GOT3 (cell line): ENCODE measurements around the gene PDZRN4.
"Not testable (repeated sequence)": the region's sequence is repeated elsewhere in the genome, so short reads cannot be mapped to it uniquely, and the experiment has no call there.

Experiments used
- DNase-seq: peaks from one replicate; lab custom pipeline; 2025; ENCODE audit warnings: mixed read lengths; lab: John Stamatoyannopoulos, UW

Gene PDZRN4

DNA sequence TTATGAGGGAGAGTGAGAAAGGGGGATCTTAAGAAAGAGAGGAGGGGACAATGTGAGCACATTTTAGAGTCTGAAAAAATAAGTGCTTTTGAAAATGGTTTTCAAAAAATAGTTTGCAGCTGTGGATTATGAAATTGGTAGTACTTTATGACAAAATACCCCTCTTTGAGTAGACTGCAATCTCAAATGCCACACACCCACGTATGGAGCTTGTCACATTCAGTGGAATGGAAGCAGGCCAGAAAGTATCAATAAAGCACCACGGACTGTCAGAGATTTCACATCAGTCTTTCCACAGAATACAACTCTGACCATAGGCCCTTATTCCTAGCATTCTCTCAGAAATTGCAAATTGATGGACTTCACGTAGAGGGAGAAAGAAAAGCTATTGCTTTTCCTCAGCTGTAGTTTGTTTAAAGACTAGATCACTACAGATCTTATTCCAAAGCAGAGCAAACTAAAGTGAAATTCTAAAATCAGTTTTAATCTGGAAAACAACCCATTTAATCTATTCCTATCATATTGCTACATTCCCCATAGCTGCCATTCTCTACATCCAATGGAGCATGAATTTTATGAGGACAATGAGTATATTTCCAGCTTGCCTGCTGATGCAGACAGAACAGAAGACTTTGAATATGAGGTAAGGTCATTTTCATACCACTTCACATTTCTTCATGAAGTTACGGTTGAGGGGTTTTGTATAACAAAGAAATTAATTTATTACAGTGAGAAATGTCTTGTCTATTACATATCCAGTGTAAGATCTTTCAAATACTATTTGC, 321.3 kb downstream of the PDZRN4 start:
- DNase-seq, result no peak

DNA sequence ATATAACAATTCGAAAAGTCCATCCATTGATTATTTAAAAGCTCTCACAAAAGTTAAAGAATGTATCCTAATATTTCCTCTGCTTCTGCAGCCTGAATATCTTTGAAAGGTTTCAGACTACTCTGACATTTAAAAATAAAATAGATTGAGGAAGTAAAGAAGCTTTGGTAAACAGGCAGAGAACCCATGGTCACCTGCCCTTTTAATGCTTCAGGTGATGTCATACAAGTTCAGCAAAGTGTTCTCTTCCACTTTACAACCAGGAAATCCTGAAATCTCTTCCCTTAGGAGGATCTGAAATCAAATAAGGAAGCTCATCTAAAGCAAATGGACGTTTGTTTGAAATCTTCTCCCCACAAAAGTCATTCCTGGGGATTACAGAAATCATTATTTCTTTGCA, 322.4 kb downstream of the PDZRN4 start:
- no peak for DNase-seq

DNA sequence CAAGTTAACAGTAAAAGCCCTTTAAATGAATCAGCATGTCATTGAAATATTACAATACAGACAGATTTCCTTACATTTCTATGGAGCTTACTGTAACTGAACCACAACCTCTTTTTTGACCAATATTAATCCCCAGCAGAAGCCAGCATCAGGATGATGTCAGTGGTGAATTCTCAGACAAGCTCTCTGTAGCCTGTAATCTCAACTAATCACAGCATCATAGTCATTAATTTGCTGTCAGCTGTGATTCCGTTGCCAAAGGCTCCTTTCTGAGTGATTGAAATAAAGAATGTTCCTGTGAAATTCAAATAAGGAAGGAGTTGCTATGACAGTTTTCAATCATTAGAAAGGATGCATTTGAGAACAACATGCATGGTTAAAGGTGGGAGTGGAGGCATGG, 323.1 kb downstream of the PDZRN4 start:
- no peak for DNase-seq

DNA sequence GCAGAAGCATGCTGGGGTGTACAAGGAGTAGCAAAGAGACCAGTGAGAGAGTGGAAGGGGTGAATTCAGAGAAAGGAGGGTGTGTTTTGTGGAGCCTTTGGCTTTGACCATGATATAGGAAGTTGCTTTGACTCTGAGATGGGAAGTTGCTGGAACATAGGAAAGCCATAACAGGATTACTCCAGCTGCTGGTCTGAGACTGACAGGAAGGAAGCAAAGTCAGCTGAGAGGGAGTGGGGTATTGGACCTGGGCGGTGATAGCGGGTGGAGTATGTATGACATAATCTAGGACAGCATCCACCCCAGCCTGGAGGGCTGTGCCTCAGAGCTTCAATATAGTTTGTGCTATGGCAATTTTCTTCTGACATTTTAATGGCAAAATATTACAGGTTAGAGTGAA, 324.4 kb downstream of the PDZRN4 start:
- no peak for DNase-seq

DNA sequence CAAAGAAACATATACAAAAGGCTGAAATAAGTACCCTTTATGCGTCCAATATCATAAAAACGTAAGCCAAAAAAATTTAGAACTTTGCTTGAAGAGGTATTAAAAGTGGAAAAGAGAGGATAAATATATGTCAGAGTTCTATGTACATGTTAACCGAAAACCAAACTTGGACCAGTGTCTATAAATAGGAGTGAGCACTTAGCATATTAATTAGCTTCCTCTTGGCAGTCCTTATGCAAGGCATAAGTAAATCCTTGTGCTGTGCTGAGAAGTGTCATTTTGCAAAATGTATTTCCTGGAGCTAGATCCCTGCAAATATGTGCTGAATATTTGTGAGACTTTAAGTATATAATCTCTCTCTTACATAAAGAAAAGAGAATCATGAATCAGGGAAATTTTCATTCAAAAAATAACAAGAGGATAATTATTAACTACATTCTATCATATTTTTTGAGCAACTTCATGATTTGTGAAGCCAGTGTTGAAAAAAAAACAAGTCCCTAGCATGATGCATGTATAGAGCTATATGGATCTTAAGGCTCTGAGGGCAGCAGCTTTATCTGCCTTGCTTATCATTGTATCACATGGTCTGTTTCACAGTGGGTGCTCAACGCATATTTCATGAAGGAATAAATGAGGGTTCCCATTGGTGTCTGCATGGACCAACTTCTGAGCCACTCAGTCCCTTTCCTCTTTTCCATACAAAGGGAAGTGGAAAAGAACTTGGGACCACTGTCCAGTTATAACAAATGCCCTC, 326.1 kb downstream of the PDZRN4 start:
- no peak for DNase-seq

DNA sequence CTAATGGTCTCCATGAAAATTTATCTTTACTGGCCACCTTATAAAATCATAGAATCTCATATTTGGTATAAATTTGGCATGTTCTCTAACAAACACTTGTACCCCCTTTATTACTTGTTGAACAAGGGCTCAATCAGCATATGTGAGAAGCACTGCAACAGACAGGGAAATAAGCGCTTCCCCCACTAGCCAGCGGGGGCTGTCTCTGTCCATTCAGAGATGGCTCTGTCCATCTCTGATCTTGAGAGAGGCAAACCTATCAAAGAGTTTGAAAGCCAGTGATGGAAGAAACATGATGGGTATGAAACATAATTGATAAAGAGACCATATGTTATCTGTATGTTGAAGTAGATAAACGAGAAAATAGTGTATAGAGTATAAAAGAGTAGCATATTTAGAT, 326.8 kb downstream of the PDZRN4 start:
- no peak for DNase-seq

DNA sequence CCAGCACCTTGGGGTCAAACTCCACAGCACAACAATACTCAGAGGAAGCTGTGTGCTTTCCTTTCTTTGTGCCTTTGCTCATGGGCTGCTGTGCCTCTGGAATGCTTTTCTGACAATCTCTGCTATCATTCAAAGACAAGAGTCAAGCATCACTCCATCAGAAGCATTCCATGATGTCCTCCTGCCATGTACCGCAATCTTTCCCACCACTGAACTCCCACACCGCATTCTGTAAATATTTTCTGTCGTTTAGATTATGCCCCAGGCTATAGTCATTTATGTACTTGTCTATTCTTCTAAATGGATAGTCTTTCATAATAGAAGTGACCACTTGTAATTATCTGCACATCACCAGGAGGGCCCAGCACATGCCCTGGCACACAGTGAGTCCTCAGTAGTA, 327.8 kb downstream of the PDZRN4 start:
- no peak for DNase-seq

DNA sequence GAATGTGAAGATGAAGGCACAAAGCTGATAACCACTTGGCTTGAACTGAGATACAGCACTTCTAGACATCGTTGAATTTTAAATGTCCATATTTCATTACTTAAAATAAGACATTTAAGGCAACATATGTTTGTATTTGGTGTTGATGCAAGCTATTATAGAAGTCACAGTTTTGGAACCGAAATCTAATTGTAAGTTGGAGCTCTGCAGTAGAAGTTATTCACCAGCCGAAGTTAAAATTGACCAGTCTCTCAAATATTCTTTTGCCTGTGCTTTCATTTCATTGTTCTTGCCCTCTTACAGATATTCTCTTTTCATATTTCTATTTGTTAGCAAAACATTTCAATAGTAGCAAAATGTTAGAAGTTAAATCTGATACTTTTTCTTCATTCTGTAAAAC, 332.7 kb downstream of the PDZRN4 start:
- DNase-seq, result no peak

DNA sequence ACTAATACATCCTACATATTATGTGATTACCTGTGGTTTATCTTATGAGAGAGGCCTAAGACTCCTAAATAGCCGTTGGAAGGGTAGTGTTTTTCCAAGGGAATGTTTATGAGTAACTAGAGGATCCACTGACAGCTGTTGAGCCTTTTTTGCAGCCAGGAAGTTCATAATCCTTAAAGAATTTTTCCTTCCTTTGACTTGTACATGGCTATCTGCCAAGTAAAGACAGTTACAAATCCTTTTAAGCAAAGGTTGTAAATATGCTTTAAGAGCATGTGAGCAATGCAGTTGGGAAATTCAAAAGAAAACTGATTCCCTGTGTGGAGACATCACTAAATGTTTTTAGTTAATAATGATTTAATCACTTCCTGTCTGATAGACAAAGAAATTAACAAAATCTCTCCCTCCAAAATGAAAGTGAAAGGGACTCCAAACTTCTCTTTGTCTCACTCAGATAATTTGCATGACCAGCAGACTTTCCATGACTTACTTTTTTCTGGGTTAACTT, 333.8 kb downstream of the PDZRN4 start:
- DNase-seq, result no peak

DNA sequence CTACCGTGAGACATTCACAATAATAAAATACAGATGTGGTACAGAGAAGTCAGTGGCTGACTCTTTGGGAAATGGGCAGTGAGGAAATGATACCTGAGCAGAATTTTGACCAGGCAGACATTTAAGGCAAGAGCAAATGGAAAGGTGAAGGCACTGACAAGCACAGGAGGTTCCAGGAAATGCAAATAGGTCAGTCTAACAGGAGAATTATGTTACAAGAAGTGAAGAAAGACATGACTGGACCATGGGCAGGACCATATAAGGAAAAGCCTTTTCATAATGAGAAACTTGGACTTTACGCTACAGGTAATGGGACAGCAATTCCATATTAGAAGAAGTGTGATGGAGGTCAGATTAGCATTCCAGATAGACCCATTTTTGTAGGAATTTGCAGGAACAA, 338.9 kb downstream of the PDZRN4 start:
- no peak for DNase-seq

DNA sequence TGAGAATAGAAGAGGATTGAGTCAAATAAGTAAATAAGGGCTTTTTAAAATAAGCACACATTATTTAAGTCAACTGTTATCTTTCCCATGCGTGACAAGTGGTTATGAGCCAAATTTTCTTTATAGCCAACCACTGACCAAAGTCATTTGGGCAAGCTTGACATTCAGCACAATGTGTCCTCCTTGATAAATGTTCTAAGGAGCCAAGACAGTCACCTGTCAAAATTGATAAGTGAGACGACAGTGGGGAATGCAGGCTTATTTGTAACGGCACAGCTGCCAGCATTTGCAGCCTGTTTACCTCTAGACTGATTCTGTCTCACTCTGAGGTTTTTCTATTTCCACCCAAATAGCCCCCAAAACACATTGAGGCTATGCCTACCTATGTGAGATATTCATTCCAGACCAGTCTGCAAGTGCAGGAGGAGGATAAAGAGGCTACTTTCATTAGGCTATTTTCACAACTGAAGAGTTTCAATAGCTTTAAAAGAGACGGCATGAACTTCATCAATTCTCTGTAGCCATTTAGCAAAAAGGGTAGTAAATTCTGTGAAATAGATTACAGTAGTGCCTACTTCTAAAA, 339.5 kb downstream of the PDZRN4 start:
- DNase-seq, result no peak

DNA sequence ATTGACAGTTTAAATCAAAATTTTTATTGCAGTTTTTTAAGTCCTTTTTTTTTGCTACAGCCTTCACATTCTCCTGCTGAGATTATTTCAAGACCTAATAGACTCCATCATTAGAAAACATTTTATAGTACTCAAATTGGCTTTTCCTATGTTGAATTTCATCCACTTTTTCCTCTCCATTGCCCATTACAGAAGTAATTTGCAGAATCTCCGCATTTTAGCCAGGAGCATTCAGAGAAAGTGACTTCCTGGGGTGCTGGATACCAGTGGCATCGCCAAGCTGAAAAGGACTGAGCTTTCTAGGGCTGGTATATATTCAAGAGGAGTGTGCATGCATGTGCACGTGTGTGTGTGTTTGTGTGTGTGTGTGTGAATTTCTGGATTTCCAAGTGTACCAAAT, 340.8 kb downstream of the PDZRN4 start:
- DNase-seq, result no peak

DNA sequence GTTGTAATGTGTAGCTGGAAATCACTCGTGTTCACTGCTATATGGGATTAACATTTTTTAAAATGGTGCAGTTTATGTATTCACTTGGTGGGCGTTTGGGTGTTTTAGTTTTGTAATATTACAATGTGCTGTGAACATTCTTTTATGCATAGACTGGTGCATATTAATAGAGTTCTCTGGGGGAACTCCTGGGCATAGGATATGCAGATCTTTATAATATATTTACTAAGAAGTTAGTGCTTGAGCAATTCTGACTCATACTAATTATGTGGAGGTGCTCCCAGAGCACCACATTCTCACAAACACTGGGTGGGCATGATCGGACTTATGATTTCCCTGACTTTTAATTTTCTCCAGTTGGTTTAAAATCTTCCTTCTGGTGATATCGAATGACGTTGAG, 342.3 kb downstream of the PDZRN4 start:
- DNase-seq, result no peak

DNA sequence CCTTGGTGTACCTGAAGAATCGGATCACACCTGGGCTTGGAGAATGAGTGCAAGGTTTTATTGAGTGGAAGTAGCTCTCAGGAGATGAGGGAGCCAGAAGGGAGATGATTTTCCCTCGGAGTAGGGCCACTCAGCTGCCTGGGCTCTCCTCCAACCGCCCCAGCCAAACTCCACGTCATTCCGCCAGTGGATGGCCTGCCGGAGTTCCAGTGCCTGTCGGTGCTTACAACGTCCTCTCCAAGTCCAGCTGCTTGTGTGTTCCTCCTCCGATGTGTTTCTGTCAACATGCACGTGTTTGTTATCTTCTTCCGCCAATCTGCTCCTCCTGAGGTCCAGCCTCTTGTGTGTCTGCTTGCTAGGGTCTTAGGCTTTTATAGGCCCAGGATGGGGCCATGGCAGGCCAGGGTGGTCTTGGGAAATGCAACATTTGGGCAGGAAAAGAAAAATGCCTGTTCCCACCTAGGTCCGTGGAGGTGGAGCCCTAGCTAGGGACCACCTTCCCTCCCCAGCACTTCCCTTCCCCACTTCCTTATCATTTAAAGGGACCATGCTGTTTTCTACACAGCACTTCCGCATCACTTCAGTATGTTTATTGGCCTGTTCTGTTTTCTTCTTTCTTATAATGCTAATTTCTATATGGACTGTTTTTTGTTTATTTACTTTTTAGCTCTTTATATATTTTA, 343.2 kb downstream of the PDZRN4 start:
- DNase-seq, result no peak

DNA sequence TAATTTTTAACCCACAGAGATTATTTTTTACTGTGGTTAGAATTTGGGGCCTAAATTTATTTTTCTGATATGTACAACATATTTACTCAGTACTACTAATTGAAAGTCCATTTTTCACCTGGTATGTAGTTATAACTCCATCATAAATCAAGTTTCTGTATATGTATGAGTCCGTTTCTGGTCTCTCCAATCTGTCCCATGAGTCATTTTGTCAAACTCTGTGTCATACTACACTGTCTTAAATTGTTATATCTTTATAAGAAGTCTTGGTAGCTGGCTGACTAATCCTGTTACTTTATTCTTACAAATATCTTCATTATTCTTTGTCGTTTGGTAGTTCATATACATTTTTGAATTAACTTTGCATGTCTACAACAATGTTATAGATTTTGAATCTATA, 344.0 kb downstream of the PDZRN4 start:
- no peak for DNase-seq

DNA sequence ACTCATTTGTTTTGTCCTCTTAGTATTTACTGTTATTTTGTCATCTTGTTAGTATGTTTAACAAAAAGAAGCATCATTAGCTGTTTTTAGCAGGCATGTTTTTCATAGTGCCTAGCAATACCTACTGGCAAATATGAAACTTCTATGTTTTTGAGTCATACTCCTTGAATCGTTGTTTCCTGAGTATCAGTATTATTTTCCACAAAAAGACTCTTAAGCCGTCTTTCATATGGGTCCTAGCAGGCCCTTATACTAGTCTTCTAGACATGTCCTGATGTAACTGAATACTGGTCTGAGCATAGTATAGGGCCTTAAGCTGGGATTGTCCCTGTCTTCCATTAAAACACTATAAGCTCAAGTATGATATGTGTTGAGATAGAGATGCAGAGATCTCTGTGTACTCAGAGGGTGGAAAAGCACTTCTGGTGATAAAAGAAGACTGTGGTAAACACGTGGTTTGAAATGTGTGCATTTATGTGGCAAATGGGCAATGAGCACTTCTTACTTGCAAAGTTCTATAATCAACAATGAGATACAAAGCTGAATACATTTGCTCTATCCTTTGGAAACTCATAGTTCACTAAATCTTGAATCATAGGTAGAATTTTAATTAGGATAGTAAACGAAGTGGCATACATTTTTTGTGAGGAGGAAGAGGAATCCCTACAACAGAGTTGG, 348.8 kb downstream of the PDZRN4 start:
- no peak for DNase-seq

DNA sequence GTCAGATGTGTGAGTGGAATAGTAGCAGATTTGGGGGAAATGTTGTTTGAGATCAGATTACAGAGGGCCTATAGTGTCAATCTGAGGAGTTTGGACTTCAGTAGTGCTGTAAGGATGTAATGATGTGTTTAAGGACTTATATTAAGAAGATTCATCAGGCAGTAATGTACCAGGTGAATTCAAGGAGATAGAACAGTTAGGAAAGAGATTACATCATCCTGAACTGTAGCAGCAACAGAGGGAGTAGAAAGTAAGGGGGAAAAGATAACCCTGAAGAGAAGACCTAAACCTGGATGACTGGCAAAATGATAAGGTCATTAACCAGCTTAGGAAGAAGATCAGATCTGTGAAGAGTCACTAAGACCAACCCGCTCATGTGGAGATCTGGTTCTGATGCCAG, 349.4 kb downstream of the PDZRN4 start:
- DNase-seq, result no peak

DNA sequence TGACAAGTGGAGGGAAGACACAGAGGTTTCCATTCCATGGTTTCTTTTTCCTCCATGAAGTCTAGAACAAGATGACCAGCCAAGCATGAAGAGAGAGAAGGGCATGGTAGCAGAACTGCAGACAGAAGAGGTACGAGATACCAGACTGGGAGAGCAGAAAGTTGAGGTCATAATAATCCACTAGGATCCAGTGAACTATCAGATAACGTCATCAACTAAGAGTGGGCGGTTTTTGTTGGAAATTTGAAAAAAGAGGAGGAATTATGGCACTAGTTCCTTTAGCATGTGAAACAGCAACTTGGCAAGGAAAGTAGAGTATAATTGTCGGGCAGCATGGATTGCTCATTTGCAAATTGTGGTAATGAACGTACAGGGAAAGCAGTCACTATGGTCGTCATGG, 357.6 kb downstream of the PDZRN4 start:
- no peak for DNase-seq

DNA sequence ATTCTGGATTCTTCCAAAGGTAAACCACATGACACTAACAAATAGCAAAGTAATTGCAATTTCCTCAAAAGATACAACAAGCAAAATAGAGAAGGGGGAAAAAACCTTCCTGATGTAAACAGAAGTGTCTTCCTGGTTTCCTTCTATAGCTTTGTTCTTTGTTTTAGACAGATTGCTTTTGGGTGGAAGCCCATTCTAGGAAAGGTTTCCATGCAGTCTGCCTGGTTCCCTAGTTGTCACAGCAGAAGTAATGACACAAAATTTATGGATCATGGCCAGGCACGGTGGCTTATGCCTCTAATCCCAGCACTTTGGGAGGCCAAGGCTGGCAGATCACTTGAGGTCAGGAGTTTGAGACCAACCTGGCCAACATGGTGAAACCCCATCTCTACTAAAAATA, 359.0 kb downstream of the PDZRN4 start:
- DNase-seq, result not testable (repeated sequence)

DNA sequence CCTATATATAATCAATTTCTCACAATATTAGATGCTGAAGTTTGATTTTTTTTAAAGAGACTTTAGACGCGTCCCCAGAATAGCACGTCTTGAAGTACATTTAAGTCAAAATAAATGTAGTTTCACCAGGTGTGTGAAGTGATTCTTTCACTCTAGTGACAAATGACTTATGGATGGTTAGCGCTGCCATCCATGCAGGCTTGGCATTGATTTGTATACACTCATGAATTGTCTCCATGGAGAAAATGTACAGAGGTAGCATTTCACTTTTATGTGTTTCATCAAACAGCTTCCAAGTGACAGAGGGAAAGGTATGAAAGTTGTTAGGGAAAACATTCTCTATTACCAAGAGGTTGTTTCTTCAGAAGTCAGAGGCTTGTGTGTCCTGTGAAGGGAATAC, 360.8 kb downstream of the PDZRN4 start:
- DNase-seq, result no peak

DNA sequence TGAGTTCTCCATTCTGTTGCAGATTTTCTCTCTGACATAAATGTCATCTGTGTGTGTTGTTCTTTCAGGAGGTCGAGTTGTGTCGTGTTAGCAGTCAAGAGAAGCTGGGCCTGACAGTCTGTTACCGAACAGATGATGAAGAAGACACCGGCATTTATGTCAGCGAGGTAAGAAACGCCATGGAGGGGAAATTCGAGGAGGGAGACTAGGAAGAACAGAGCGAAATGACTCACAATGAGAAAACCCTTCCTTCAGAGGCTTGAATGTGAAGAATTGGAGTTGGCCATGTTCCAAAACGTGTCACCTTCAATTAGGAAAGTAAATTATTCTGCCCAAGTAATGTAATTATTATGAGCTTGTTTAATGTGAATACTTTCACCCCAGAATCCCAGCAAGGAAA, 364.5 kb downstream of the PDZRN4 start:
- DNase-seq, result no peak

DNA sequence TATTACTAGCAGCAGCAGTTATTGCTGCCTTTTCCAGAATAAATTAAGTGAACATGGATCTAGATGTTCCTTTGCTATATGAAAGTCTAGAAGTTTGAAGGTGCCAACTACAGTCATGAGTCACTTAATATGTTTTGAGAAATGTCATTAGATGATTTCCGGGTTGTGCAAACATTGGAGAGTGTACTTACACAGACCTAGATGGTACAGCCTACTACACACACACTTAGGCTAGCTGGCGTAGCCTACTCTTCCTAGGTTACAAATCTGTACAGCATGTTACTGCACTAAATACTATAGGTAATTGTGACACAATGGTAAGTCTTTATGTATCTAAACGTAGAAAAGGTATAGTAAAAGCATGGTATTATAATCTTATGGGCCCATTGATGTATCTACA, 368.1 kb downstream of the PDZRN4 start:
- no peak for DNase-seq
